ENCODE results near the gene HDAC4.

DNA sequence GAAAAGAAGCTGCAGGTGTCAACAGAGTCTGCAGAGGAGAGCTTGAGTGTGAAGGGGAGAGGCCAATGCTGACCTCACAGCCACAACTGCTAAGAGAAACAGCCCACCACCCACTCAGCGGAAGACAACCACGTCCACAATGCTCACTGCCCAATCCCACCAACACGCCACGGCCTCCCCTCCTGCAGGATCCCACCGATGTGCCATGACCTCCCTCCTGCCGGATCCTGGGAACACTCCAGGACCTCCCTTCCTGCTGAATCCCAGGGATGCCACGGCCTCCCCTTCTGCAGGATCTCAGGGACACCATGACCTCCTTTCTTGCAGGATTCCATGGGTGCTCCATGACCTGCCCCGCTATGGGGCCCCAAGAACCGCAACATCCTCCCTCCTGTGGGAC, 285.2 kb downstream of the HDAC4 start:
- TF ChIP-seq, protein P1, sequence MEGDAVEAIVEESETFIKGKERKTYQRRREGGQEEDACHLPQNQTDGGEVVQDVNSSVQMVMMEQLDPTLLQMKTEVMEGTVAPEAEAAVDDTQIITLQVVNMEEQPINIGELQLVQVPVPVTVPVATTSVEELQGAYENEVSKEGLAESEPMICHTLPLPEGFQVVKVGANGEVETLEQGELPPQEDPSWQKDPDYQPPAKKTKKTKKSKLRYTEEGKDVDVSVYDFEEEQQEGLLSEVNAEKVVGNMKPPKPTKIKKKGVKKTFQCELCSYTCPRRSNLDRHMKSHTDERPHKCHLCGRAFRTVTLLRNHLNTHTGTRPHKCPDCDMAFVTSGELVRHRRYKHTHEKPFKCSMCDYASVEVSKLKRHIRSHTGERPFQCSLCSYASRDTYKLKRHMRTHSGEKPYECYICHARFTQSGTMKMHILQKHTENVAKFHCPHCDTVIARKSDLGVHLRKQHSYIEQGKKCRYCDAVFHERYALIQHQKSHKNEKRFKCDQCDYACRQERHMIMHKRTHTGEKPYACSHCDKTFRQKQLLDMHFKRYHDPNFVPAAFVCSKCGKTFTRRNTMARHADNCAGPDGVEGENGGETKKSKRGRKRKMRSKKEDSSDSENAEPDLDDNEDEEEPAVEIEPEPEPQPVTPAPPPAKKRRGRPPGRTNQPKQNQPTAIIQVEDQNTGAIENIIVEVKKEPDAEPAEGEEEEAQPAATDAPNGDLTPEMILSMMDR (IDR thresholded peaks at IDR 0.05; ENCODE audit: low read length): no peak
- no peak for TF ChIP-seq EZH2 (IDR thresholded peaks at IDR 0.05; ENCODE audit: borderline replicate concordance, low read length)
